GM12892 (cell line): ENCODE data around the gene INS.

Source experiments
- POLR2A ChIP-seq: IDR thresholded peaks from 2 replicates; pipeline ENCODE4 v1.6.1; 2011; ENCODE audit warnings: low read depth, low read length, control low read depth
- POLR2AphosphoS5 ChIP-seq: IDR thresholded peaks from 2 replicates; pipeline ENCODE4 v1.6.1; 2011; ENCODE audit warnings: low read depth, low read length, control low read depth

- TF ChIP-seq POLR2AphosphoS5: no peak
- no peak for TF ChIP-seq POLR2A
Observed at GRCh38 chr11:2194877-2195755, 34.1 kb upstream of the INS start.
